H1 (cell line): ENCODE data around the gene STAC.

Experiments used
- CEBPB ChIP-seq: IDR thresholded peaks from 2 replicates; pipeline ENCODE4 v1.6.1; 2012; ENCODE audit warnings: low read depth, low read length
- EZH2 ChIP-seq: fragments of 200-600 bp; sonication (generic); IDR thresholded peaks from 2 replicates; pipeline ENCODE4 v1.7.1; 2012; ENCODE audit warnings: low read depth, mild to moderate bottlenecking, moderate library complexity, low read length, inconsistent platforms; ENCODE audit not compliant: severe bottlenecking
- NRF1 ChIP-seq: IDR thresholded peaks from 2 replicates; pipeline ENCODE4 v1.6.1; 2011; ENCODE audit warnings: mild to moderate bottlenecking, low read depth, low read length, improper control_type of control experiment
- POLR2AphosphoS5 ChIP-seq: IDR thresholded peaks from 2 replicates; pipeline ENCODE4 v1.6.1; 2011; ENCODE audit warnings: low read depth, low read length
- SIN3A ChIP-seq, 2 experiments: IDR thresholded peaks in 1 of 2; conservative IDR thresholded peaks in 1 of 2; 2 replicates each; pipeline ENCODE4 v1.6.1; 2011 to 2012; ENCODE audit warnings: low read length in 2 of 2, improper control_type of control experiment in 1 of 2, low read depth in 1 of 2, mild to moderate bottlenecking in 1 of 2
- SRF ChIP-seq: IDR thresholded peaks from 2 replicates; pipeline ENCODE4 v1.6.1; 2011; ENCODE audit warnings: mild to moderate bottlenecking, low read depth, low read length, moderate library complexity
- TAF1 ChIP-seq: IDR thresholded peaks from 2 replicates; pipeline ENCODE4 v1.6.1; 2011; ENCODE audit warnings: mild to moderate bottlenecking, low read depth, low read length
- TCF12 ChIP-seq: IDR thresholded peaks from 2 replicates; pipeline ENCODE4 v1.6.1; 2011; ENCODE audit warnings: low read depth, mild to moderate bottlenecking, low read length
- YY1 ChIP-seq: IDR thresholded peaks from 2 replicates; pipeline ENCODE4 v1.6.1; 2011; ENCODE audit warnings: low read depth, mild to moderate bottlenecking, low read length
- TF ChIP-seq, protein P1 (sequence below), 3 experiments: IDR thresholded peaks; 1 replicate in 2 of 3; 2 replicates in 1 of 3; pipeline versions ENCODE4 v1.5.1 to v1.6.1; 2011; ENCODE audit warnings: low read length in 3 of 3, mild to moderate bottlenecking in 3 of 3, inconsistent platforms in 2 of 3, low read depth in 1 of 3, moderate library complexity in 1 of 3; ENCODE audit not compliant: insufficient read depth in 1 of 3; ENCODE audit errors: control extremely low read depth in 1 of 3
- TF ChIP-seq, protein P2 (sequence below): IDR thresholded peaks from 2 replicates; pipeline ENCODE4 v1.6.1; 2012; ENCODE audit warnings: inconsistent platforms
- TF ChIP-seq, protein P3 (sequence below): IDR thresholded peaks from 2 replicates; pipeline ENCODE4 v1.6.1; 2012; ENCODE audit warnings: low read length, inconsistent platforms

DNA sequence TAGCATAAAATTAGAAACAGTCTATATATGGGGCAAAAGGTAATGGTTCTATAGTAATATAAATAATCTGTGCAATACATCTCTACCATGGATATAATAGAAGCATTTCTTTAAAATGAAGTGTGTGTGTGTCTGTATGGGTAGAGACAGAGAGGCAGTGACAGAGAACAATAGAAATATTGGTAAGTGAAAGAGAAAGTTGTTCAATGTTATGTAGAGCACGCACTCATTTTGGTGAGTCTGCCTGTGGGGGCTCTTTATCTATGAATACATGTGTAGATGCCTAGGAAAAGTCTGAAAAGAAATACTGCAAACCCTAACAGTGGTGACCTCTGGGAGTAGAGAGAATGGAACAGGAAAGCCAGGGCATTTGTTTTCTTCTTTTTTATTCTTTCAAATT is 182.6 kb downstream of the STAC start:
- TF ChIP-seq, protein P1, sequence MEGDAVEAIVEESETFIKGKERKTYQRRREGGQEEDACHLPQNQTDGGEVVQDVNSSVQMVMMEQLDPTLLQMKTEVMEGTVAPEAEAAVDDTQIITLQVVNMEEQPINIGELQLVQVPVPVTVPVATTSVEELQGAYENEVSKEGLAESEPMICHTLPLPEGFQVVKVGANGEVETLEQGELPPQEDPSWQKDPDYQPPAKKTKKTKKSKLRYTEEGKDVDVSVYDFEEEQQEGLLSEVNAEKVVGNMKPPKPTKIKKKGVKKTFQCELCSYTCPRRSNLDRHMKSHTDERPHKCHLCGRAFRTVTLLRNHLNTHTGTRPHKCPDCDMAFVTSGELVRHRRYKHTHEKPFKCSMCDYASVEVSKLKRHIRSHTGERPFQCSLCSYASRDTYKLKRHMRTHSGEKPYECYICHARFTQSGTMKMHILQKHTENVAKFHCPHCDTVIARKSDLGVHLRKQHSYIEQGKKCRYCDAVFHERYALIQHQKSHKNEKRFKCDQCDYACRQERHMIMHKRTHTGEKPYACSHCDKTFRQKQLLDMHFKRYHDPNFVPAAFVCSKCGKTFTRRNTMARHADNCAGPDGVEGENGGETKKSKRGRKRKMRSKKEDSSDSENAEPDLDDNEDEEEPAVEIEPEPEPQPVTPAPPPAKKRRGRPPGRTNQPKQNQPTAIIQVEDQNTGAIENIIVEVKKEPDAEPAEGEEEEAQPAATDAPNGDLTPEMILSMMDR (IDR thresholded peaks at IDR 0.05; ENCODE audit: control extremely low read depth in 1 of 3, insufficient read depth in 1 of 3, low read depth in 1 of 3, low read length in 3 of 3) = no peak
- TF ChIP-seq SRF (no peak), CEBPB (no peak), EZH2 (no peak), SIN3A (conservative IDR thresholded peaks at IDR 0.05 in 1 of 2, IDR thresholded peaks at IDR 0.05 in 1 of 2; ENCODE audit: low read depth in 1 of 2, low read length in 2 of 2) (no peak), POLR2AphosphoS5 (no peak), TCF12 (no peak), TAF1 (no peak), NRF1 (no peak), YY1 (no peak)
- TF ChIP-seq, protein P2, sequence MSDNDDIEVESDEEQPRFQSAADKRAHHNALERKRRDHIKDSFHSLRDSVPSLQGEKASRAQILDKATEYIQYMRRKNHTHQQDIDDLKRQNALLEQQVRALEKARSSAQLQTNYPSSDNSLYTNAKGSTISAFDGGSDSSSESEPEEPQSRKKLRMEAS = no peak
- TF ChIP-seq, protein P3, sequence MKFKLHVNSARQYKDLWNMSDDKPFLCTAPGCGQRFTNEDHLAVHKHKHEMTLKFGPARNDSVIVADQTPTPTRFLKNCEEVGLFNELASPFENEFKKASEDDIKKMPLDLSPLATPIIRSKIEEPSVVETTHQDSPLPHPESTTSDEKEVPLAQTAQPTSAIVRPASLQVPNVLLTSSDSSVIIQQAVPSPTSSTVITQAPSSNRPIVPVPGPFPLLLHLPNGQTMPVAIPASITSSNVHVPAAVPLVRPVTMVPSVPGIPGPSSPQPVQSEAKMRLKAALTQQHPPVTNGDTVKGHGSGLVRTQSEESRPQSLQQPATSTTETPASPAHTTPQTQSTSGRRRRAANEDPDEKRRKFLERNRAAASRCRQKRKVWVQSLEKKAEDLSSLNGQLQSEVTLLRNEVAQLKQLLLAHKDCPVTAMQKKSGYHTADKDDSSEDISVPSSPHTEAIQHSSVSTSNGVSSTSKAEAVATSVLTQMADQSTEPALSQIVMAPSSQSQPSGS = no peak
